ENCODE results near the gene MUCL3.
"Not testable (repeated sequence)": the region's sequence is repeated elsewhere in the genome, so short reads cannot be mapped to it uniquely, and the experiment has no call there.

Gene MUCL3

DNA sequence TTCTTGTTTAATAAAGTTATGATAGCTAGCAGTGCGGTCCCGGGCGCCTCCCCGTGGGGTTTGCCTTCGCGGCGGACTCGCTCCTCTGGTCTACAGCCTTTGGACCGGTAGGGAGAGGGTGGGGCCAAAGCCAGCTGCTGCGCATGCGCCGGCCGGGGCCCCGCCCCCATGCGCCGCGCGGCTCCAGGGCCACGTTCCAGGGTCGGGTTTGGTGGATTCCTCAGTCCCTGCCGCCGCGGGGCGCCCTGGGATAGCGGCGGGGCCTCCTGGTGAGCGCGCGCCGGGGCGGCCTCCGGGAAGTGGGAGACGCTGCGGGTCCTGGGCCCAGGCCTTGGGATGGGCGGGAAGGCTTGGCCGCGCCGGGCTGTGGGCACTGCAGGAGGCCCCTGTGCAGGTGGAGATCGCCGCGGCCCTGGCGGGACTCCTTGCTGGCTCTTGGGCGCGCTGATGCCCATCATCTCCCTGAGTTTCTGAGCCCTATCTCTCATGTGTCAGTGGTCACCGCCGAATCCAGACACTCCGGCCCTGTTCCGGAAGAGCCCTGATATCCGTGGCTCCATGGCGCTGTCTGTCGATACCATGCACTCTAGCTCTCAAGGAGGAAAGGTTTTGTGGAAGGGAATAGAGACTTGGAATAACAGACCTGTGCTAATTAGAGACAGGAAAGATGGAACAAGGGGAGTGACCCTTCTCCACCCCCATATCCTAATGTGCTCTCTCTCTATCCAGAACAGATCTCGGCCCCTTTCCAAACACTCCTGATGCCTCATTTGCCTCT lies 26.5 kb upstream of the MUCL3 start, which contains the start of gene VARS2:
Gene VARS2, plus strand, starts transcription at position 163 of the 778 bp plus-strand sequence. Its CDS starts 599 bp downstream, at position 762.
- FAIRE-seq: no peak

- FAIRE-seq: no peak
Observed at GRCh38 chr6:30914854-30915590, 25.8 kb upstream of the MUCL3 start.

DNA sequence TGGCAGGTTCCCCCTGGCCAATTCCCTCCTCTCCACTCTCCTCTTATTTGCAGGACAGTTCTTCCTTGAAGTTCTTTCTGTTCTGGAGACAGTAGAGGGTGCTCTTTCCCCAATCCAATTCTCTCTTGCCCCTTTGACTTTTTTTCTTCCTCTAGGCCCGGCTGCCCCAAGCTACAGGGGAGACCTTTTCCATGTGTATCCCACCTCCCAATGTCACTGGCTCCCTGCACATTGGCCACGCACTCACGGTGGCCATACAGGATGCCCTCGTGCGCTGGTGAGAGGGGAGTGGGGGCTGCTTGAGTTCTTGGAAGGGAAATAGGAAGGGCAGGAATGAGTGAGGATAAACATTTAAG lies 25.2 kb upstream of the MUCL3 start:
- FAIRE-seq: no peak

- FAIRE-seq: no peak
Observed at GRCh38 chr6:30917041-30917440, 23.7 kb upstream of the MUCL3 start.

GRCh38 chr6:30917487-30917886 lies 23.3 kb upstream of the MUCL3 start:
- FAIRE-seq: no peak

DNA sequence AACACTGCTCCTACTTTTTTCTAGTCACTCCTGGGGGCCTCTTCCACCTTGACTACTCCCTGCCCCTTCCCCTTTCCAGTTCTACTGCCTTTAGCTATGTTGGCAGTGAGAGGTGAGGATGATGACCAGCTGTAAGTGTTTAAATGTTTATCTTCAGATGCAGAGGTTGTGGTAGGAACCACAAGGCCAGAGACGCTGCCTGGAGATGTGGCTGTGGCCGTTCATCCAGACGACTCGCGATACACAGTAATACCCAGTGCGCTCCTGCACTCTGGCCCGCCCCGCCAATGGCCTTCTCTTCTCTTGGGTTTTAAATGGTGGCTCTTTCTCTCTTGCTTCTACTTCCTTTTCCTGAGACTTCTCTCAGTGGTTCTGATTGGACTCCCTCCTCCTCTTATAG lies 22.1 kb upstream of the MUCL3 start:
- no peak for FAIRE-seq

GRCh38 chr6:30922447-30922852 lies 18.3 kb upstream of the MUCL3 start:
- no peak for FAIRE-seq

- FAIRE-seq: not testable (repeated sequence)
Observed at GRCh38 chr6:30924040-30924627, 16.6 kb upstream of the MUCL3 start.

GRCh38 chr6:30926644-30927043 lies 14.1 kb upstream of the MUCL3 start:
- no peak for FAIRE-seq

DNA sequence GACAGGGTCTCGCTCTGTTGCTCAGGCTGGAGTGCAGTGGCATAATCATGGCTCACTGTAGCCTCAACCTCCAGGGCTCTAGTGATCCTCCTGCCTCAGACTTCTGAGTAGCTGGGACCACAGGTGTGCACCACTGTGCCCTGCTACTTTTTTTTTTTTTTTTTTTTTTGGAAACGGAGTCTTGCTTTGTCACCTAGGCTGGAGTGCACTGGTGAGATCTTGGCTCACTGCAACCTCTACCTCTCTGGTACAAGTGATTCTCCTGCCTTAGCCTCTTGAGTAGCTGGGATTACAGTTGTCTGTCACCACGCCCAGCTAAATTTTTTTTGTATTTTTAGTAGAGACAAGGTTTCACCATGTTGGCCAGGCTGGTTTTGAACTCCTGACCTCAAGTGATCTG lies 13.7 kb upstream of the MUCL3 start:
- not testable (repeated sequence) for FAIRE-seq

GRCh38 chr6:30928677-30929076 lies 12.1 kb upstream of the MUCL3 start:
- no peak for FAIRE-seq

- FAIRE-seq: no peak
Observed at GRCh38 chr6:30930506-30930905, 10.3 kb upstream of the MUCL3 start.

- FAIRE-seq: no peak
Observed at GRCh38 chr6:30931272-30931671, 9.5 kb upstream of the MUCL3 start.

DNA sequence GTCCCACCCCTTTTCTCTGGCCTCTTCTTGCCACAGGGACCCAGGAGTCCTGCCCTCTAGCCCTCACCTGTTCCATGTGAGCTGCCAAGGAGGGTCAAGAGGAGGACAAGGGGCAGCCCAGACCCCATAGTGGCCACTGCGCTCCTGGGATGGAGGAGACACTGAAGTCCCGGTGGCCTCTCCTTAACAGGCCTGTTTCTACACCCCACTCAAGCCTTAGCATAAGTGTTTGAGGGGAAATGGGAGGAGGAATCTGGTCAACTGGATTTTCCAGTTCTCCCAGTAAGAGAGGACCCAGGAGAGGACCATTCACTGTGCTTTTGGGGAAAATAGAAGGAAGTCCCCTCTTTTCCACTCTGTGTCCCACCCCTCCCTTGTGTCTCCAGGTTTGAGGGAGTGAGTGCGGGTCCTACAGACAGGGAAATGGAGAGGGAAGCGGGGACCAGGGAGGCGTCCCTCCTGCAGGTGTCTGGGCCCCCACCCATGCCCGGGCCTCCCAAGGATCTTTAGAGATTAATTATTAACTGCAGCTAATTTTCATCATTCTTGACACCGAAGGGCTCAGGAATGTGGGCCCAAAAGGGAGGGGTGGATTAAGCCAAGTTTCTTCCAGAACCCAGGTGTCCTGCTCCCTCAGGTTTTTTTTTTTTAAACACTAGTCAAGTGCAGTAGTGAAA lies 8.7 kb upstream of the MUCL3 start, which contains the start of gene SFTA2:
Gene SFTA2, minus strand, starts transcription at position 202 of the 677 bp plus-strand sequence. Its CDS starts 74 bp downstream, at position 128.
- FAIRE-seq: no peak

DNA sequence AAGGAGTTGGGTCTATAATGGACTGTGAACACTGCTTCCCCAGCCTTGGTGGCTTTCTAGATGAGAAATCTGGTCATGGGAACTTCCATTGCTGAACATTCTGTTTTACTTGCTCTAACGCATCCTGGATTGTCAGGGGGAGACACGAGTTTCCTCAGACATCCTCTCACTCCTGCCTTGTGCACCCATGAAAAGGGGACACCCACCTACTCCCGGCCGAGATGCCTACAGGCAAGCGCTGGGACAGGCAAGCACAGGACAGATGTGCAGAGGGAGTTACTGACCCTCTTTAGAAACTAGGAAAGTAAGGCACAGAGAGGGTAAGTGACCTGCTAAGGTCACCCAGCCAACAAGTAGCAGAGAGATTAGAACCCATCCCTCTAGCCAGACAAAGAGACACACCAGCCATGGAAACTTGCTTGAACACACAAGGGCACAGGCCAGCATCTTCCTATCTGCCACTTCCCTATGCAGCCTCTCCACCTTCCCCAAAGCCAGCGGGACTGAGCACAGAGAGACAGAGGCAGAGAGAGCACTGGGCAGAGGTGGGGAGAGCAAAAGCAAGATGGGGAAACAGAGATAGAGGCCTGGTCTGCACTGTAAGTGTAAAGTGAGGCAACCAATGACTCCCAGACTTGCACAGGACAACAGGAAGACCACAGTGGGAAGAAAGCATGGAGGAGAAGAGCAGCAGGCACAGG lies 8.0 kb upstream of the MUCL3 start:
- FAIRE-seq: no peak

GRCh38 chr6:30935018-30935417 lies 5.8 kb upstream of the MUCL3 start:
- no peak for FAIRE-seq

- no peak for FAIRE-seq
Observed at GRCh38 chr6:30937265-30937664, 3.5 kb upstream of the MUCL3 start.

GRCh38 chr6:30938730-30939129 lies 2.0 kb upstream of the MUCL3 start:
- no peak for FAIRE-seq

DNA sequence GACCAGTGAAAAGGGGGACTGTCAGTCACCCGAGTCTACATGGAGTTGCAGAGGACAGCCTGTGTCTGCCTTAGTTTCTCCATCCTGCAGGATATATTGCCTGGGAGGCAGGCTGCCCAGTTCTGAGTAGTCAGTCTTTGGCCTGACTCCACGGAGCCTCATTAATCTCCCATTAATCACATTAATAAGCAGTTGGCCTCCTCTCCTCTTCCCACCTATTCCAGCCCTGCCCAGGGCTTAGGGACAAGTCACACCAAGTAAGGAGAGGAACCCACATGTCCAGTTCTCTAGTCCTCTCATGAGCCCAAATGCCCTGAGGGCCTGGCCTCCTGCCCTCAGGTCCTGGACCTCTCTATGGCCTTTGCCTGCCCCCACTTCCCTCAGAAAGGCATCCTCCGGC lies 1.3 kb upstream of the MUCL3 start:
- no peak for FAIRE-seq

GRCh38 chr6:30942338-30943060 lies 1.7 kb downstream of the MUCL3 start:
- no peak for FAIRE-seq

DNA sequence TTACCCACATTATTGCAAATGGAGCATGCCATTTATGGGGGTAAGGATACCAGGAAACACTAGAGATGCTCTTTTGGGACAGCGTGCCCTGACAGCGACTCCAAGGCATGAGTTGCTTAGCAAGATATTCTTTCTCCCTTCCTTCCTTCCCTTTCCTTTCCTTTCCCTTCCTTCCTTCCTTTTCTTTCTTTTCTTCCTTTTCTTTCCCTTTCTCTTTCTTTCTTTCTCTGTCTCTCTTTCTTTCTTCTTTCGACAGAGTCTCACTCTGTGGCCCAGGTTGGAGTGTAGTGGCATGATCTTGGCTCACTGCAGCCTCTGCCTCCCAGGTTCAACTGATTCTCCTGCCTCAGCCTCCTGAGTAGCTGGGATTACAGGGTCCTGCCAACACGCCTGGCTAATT lies 3.3 kb downstream of the MUCL3 start:
- no peak for FAIRE-seq

DNA sequence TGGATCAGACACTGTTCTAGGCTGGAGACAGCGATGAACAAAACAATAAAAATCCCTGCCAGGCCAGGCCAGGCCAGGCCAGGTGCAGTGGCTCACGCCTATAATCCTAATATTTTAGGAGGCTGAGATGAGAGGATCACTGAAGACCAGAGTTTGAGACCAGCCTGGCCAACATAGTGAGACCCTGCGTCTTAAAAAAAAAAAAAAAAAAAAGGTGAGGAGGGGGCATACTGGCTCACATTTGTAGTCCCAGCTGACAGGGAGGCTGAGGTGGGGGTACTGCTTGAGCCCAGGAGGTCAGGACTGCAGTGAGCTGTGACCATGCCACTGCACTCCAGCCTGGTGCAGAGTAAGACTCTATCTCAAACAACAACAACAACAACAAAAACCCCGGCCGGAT lies 4.5 kb downstream of the MUCL3 start:
- no peak for FAIRE-seq

Measured in endometrium (tissue), 2 donors.